H1 (cell line): Measurements from ENCODE around the gene IRGC.

Experiments used
- BCL11A ChIP-seq, 2 experiments: IDR thresholded peaks; one replicate each; pipeline ENCODE4 v1.6.1; 2011; ENCODE audit warnings: low read depth in 2 of 2, low read length in 2 of 2, mild to moderate bottlenecking in 2 of 2
- CBX5 ChIP-seq: fragments of 300-800, 300-1000 bp; sonication (generic); IDR thresholded peaks from 2 replicates; pipeline ENCODE4 v1.7.1; 2016; ENCODE audit warnings: antibody characterized with exemption, low read length, low read depth
- EP300 ChIP-seq, 2 experiments: IDR thresholded peaks; 1 replicate in 1 of 2; 2 replicates in 1 of 2; pipeline ENCODE4 v1.6.1; 2011 to 2012; ENCODE audit warnings: low read depth in 2 of 2, low read length in 2 of 2, mild to moderate bottlenecking in 2 of 2, borderline replicate concordance in 1 of 2, inconsistent platforms in 1 of 2, moderate library complexity in 1 of 2
- EZH2 ChIP-seq: fragments of 200-600 bp; sonication (generic); IDR thresholded peaks from 2 replicates; pipeline ENCODE4 v1.7.1; 2012; ENCODE audit warnings: low read depth, mild to moderate bottlenecking, moderate library complexity, low read length, inconsistent platforms; ENCODE audit not compliant: severe bottlenecking
- GTF2F1 ChIP-seq: IDR thresholded peaks from 2 replicates; pipeline ENCODE4 v1.6.1; 2012; ENCODE audit warnings: low read depth, low read length, improper control_type of control experiment, borderline replicate concordance
- JUND ChIP-seq: IDR thresholded peaks from 2 replicates; pipeline ENCODE4 v1.6.1; 2011; ENCODE audit warnings: mild to moderate bottlenecking, improper control_type of control experiment, low read length
- KDM1A ChIP-seq: fragments of 200-600, 300-600 bp; sonication (generic); IDR thresholded peaks from 2 replicates; pipeline ENCODE4 v1.7.1; 2016; ENCODE audit warnings: mild to moderate bottlenecking, low read length, borderline replicate concordance
- MAFK ChIP-seq: IDR thresholded peaks from 2 replicates; pipeline ENCODE4 v1.6.1; 2012; ENCODE audit warnings: low read depth, mild to moderate bottlenecking, improper control_type of control experiment, low read length
- POLR2A ChIP-seq, 2 experiments: IDR thresholded peaks; 1 replicate in 1 of 2; 2 replicates in 1 of 2; pipeline ENCODE4 v1.6.1; 2011; ENCODE audit warnings: low read depth in 2 of 2, low read length in 2 of 2, mild to moderate bottlenecking in 2 of 2; ENCODE audit errors: control extremely low read depth in 1 of 2
- RBBP5 ChIP-seq: IDR thresholded peaks from 2 replicates; pipeline ENCODE4 v1.7.1; 2012; ENCODE audit warnings: low read depth, mild to moderate bottlenecking, inconsistent platforms, low read length, moderate library complexity, borderline replicate concordance
- TAF1 ChIP-seq: IDR thresholded peaks from 2 replicates; pipeline ENCODE4 v1.6.1; 2011; ENCODE audit warnings: mild to moderate bottlenecking, low read depth, low read length
- TBP ChIP-seq: IDR thresholded peaks from 2 replicates; pipeline ENCODE4 v1.6.1; 2011; ENCODE audit warnings: low read depth, low read length, improper control_type of control experiment
- ZNF274 ChIP-seq: IDR thresholded peaks from 2 replicates; pipeline ENCODE4 v1.7.0; 2012; ENCODE audit warnings: low read length, borderline replicate concordance; ENCODE audit errors: extremely low read depth
- TF ChIP-seq, protein P1 (sequence below), 3 experiments: IDR thresholded peaks; 1 replicate in 2 of 3; 2 replicates in 1 of 3; pipeline versions ENCODE4 v1.5.1 to v1.6.1; 2011; ENCODE audit warnings: low read length in 3 of 3, mild to moderate bottlenecking in 3 of 3, inconsistent platforms in 2 of 3, low read depth in 1 of 3, moderate library complexity in 1 of 3; ENCODE audit not compliant: insufficient read depth in 1 of 3; ENCODE audit errors: control extremely low read depth in 1 of 3

DNA sequence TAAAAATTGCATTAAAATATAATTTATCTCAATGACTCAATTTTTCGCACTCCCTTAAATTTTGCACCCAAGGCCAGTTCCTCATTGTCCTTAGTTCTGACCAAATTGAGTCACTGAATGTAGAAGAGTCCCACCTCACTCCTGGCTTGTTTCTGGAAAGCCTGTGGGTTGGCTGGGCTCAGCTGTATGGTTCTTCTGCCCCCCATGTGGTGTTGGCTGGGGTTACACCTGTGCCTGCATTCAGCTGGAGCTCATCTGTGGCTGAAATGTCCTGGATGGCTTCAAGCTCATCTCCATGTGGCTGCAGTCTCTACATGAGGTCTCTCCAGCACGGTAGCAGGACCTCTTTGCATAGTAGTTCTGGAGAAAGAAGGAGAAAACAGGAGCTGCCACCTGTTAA is 7.2 kb upstream of the IRGC start:
- TF ChIP-seq, protein P1, sequence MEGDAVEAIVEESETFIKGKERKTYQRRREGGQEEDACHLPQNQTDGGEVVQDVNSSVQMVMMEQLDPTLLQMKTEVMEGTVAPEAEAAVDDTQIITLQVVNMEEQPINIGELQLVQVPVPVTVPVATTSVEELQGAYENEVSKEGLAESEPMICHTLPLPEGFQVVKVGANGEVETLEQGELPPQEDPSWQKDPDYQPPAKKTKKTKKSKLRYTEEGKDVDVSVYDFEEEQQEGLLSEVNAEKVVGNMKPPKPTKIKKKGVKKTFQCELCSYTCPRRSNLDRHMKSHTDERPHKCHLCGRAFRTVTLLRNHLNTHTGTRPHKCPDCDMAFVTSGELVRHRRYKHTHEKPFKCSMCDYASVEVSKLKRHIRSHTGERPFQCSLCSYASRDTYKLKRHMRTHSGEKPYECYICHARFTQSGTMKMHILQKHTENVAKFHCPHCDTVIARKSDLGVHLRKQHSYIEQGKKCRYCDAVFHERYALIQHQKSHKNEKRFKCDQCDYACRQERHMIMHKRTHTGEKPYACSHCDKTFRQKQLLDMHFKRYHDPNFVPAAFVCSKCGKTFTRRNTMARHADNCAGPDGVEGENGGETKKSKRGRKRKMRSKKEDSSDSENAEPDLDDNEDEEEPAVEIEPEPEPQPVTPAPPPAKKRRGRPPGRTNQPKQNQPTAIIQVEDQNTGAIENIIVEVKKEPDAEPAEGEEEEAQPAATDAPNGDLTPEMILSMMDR (IDR thresholded peaks at IDR 0.05; ENCODE audit: control extremely low read depth in 1 of 3, insufficient read depth in 1 of 3, low read depth in 1 of 3, low read length in 3 of 3): no peak
- TF ChIP-seq POLR2A (IDR thresholded peaks at IDR 0.05; ENCODE audit: control extremely low read depth in 1 of 2, low read depth in 2 of 2, low read length in 2 of 2): no peak
- TF ChIP-seq ZNF274: no peak
- no peak for TF ChIP-seq JUND
- no peak for TF ChIP-seq TAF1
- TF ChIP-seq KDM1A: no peak
- TF ChIP-seq BCL11A (IDR thresholded peaks at IDR 0.05; ENCODE audit: low read depth in 2 of 2, low read length in 2 of 2): no peak
- TF ChIP-seq EZH2: no peak
- no peak for TF ChIP-seq MAFK
- TF ChIP-seq RBBP5: no peak
- TF ChIP-seq EP300 (IDR thresholded peaks at IDR 0.05; ENCODE audit: borderline replicate concordance in 1 of 2, low read depth in 2 of 2, low read length in 2 of 2): no peak
- no peak for TF ChIP-seq GTF2F1
- no peak for TF ChIP-seq TBP
- TF ChIP-seq CBX5: no peak
